Progenitor cell of endocrine pancreas (in vitro differentiated cells): ENCODE measurements around the gene SRPK2. TPM values are rescaled to one million over a fixed set of nuclear protein-coding genes. Genes with fewer than 3 reads are reported as not detected.

ENCODE experiments used
- DNase-seq: peaks from one replicate; pipeline ENCODE4 v3.0.0; 2021; ENCODE audit warnings: low spot score; ENCODE audit not compliant: unreplicated experiment
- H3K27ac Mint-ChIP-seq: 2 replicates; pipeline ENCODE4 v1.8.0; 2021; ENCODE audit warnings: mild to moderate bottlenecking, moderate library complexity, mixed read lengths
- H3K27me3 Mint-ChIP-seq: 2 replicates; pipeline ENCODE4 v1.8.0; 2021; ENCODE audit warnings: mixed read lengths
- H3K36me3 Mint-ChIP-seq: 2 replicates; pipeline ENCODE4 v1.8.0; 2022; ENCODE audit warnings: mixed read lengths; ENCODE audit not compliant: insufficient read depth
- H3K4me1 Mint-ChIP-seq: 2 replicates; pipeline ENCODE4 v1.8.0; 2021; ENCODE audit warnings: low read depth, mixed read lengths
- H3K4me3 Mint-ChIP-seq: 2 replicates; pipeline ENCODE4 v1.8.0; 2021; ENCODE audit warnings: low read depth, mild to moderate bottlenecking, moderate library complexity, mixed read lengths
- H3K9me3 Mint-ChIP-seq: 2 replicates; pipeline ENCODE4 v1.8.0; 2021; ENCODE audit warnings: low read depth, mixed read lengths
- CTCF ChIP-seq: fragments of 200-600 bp; sonication (generic); IDR thresholded peaks from one replicate; pipeline ENCODE4 v1.5.0; 2021; ENCODE audit warnings: antibody characterized with exemption, mild to moderate bottlenecking; ENCODE audit not compliant: unreplicated experiment
- total RNA-seq: library from RNA; stranded (reverse); gene quantifications from 2 replicates; pipeline ENCODE4 v1.2.1, GENCODE V29; 2021

The SRPK2 gene
- total RNA-seq, 1 donor from 2014 or later = 78.8 TPM

- TF ChIP-seq CTCF = no peak
- peaks cover 8% of the 10 kb centered on the region for H3K9me3 Mint-ChIP-seq
- no peak for DNase-seq
- H3K27me3 Mint-ChIP-seq = no peaks in the 10 kb centered on the region
- no peak overlapping the region for H3K27ac Mint-ChIP-seq
- H3K4me1 Mint-ChIP-seq = peaks cover 31% of the 10 kb centered on the region
- H3K4me3 Mint-ChIP-seq = no peak overlapping the region
- H3K36me3 Mint-ChIP-seq = peaks cover 8% of the 10 kb centered on the region
These were observed 173.5 kb downstream of the SRPK2 start for GRCh38 chr7:105215182-105215581.

GRCh38 chr7:105213611-105214010 lies 175.1 kb downstream of the SRPK2 start:
- peaks cover 8% of the 10 kb centered on the region for H3K9me3 Mint-ChIP-seq
- H3K27me3 Mint-ChIP-seq = no peaks in the 10 kb centered on the region
- peaks cover 24% of the 10 kb centered on the region for H3K4me1 Mint-ChIP-seq
- H3K4me3 Mint-ChIP-seq = no peak overlapping the region
- TF ChIP-seq CTCF = no peak
- H3K27ac Mint-ChIP-seq = no peak overlapping the region
- H3K36me3 Mint-ChIP-seq = peaks cover 8% of the 10 kb centered on the region
- DNase-seq = no peak

- no peak for TF ChIP-seq CTCF
- no peak overlapping the region for H3K27ac Mint-ChIP-seq
- peaks cover 8% of the 10 kb centered on the region for H3K36me3 Mint-ChIP-seq
- no peaks in the 10 kb centered on the region for H3K27me3 Mint-ChIP-seq
- DNase-seq = no peak
- H3K4me3 Mint-ChIP-seq = no peak overlapping the region
- H3K4me1 Mint-ChIP-seq = peaks cover 15% of the 10 kb centered on the region
- H3K9me3 Mint-ChIP-seq = peaks cover 8% of the 10 kb centered on the region
These were observed 176.5 kb downstream of the SRPK2 start for GRCh38 chr7:105212212-105212611.

GRCh38 chr7:105210721-105211205 lies 178.0 kb downstream of the SRPK2 start:
- peaks cover 15% of the 10 kb centered on the region for H3K4me1 Mint-ChIP-seq
- peaks cover 8% of the 10 kb centered on the region for H3K36me3 Mint-ChIP-seq
- H3K9me3 Mint-ChIP-seq = peaks cover 8% of the 10 kb centered on the region
- no peak for DNase-seq
- H3K27me3 Mint-ChIP-seq = no peaks in the 10 kb centered on the region
- no peak overlapping the region for H3K4me3 Mint-ChIP-seq
- no peak for TF ChIP-seq CTCF
- peak overlapping the region; percentile 21 for H3K27ac Mint-ChIP-seq

GRCh38 chr7:105209870-105210269 lies 178.9 kb downstream of the SRPK2 start:
- H3K4me1 Mint-ChIP-seq = peaks cover 15% of the 10 kb centered on the region
- H3K27me3 Mint-ChIP-seq = no peaks in the 10 kb centered on the region
- no peak for DNase-seq
- peaks cover 2% of the 10 kb centered on the region for H3K36me3 Mint-ChIP-seq
- no peak overlapping the region for H3K4me3 Mint-ChIP-seq
- H3K9me3 Mint-ChIP-seq = no peaks in the 10 kb centered on the region
- H3K27ac Mint-ChIP-seq = no peak overlapping the region
- no peak for TF ChIP-seq CTCF
